ENCODE data around the gene L3MBTL4. TPM values are rescaled to one million over a fixed set of nuclear protein-coding genes. Genes with fewer than 3 reads are reported as not detected.
"Not testable (repeated sequence)": the region's sequence is repeated elsewhere in the genome, so short reads cannot be mapped to it uniquely, and the experiment has no call there.

The L3MBTL4 gene
- total RNA-seq, 2 experiments from 2014 or later, result not detected

GRCh38 chr18:6279308-6279707 is 135.4 kb downstream of the L3MBTL4 start:
- Histone ChIP-seq H3K4me2 (ENCODE audit: low read length) (no peak overlapping the region), H3K4me3 (ENCODE audit: low read depth, low read length, poor library complexity, severe bottlenecking) (no peak overlapping the region), H3K79me2 (ENCODE audit: insufficient read depth, low read depth, low read length) (no peaks in the 10 kb centered on the region), H2AFZ (ENCODE audit: low read length) (no peak overlapping the region), H3K4me1 (ENCODE audit: insufficient read depth, low read length, poor library complexity, severe bottlenecking) (no peaks in the 10 kb centered on the region), H3K9me3 (ENCODE audit: low read length) (no peaks in the 10 kb centered on the region), H3K36me3 (ENCODE audit: insufficient read depth, low read length) (no peaks in the 10 kb centered on the region), H4K20me1 (ENCODE audit: insufficient read depth, low read length) (no peaks in the 10 kb centered on the region), H3K27ac (ENCODE audit: low read depth, low read length, poor library complexity, severe bottlenecking) (no peak overlapping the region), H3K9me2 (ENCODE audit: insufficient read depth, low read length) (no peaks in the 10 kb centered on the region)
- no peak for DNase-seq (ENCODE audit: low spot score)
- TF ChIP-seq, protein P1, sequence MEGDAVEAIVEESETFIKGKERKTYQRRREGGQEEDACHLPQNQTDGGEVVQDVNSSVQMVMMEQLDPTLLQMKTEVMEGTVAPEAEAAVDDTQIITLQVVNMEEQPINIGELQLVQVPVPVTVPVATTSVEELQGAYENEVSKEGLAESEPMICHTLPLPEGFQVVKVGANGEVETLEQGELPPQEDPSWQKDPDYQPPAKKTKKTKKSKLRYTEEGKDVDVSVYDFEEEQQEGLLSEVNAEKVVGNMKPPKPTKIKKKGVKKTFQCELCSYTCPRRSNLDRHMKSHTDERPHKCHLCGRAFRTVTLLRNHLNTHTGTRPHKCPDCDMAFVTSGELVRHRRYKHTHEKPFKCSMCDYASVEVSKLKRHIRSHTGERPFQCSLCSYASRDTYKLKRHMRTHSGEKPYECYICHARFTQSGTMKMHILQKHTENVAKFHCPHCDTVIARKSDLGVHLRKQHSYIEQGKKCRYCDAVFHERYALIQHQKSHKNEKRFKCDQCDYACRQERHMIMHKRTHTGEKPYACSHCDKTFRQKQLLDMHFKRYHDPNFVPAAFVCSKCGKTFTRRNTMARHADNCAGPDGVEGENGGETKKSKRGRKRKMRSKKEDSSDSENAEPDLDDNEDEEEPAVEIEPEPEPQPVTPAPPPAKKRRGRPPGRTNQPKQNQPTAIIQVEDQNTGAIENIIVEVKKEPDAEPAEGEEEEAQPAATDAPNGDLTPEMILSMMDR (conservative IDR thresholded peaks at IDR 0.05; ENCODE audit: low read length), result no peak
- no peak for TF ChIP-seq EZH2phosphoT487 (IDR thresholded peaks at IDR 0.05; ENCODE audit: borderline replicate concordance, low read depth, low read length)
- ChIA-PET CTCF (ENCODE audit: unreplicated experiment) (no interaction called here), POLR2A (no interaction called here)
- intact Hi-C loops (cut with micrococcal nuclease; ENCODE audit: unreplicated experiment), result no loop called here
- BruUV-seq (replicated peaks), result no TSS peak

DNA sequence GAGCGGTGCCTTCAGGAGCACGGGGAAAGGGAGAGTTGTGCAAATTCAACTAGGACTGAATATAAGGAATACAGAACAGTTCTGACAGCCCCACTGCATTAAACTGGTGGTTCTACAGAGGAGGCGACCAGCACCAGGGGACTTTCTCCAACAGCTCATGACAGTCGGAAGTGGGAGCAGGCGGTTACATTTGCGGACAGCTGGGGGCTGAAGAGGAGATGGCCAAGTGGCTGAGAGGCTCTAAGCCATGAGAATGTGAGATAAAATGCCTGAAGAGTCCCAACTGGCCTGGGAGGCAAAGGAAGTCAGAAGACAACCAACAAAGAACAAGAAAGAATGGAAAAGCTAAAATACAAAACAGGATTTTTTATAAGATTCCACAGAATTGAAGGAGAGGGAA is 141.3 kb downstream of the L3MBTL4 start:
- ChIA-PET CTCF (ENCODE audit: unreplicated experiment) (no interaction called here), POLR2A (no interaction called here)
- BruUV-seq (replicated peaks), result no TSS peak
- Histone ChIP-seq H4K20me1 (ENCODE audit: insufficient read depth, low read length) (no peaks in the 10 kb centered on the region), H3K9me2 (ENCODE audit: insufficient read depth, low read length) (no peaks in the 10 kb centered on the region), H3K4me3 (ENCODE audit: low read depth, low read length, poor library complexity, severe bottlenecking) (no peak overlapping the region), H3K4me1 (ENCODE audit: insufficient read depth, low read length, poor library complexity, severe bottlenecking) (no peaks in the 10 kb centered on the region), H3K79me2 (ENCODE audit: insufficient read depth, low read depth, low read length) (no peaks in the 10 kb centered on the region), H3K9me3 (ENCODE audit: low read length) (no peaks in the 10 kb centered on the region), H3K36me3 (ENCODE audit: insufficient read depth, low read length) (no peaks in the 10 kb centered on the region), H3K4me2 (ENCODE audit: low read length) (no peak overlapping the region), H3K27ac (ENCODE audit: low read depth, low read length, poor library complexity, severe bottlenecking) (no peak overlapping the region), H2AFZ (ENCODE audit: low read length) (no peak overlapping the region)
- intact Hi-C loops (cut with micrococcal nuclease; ENCODE audit: unreplicated experiment), result no loop called here
- no peak for TF ChIP-seq EZH2phosphoT487 (IDR thresholded peaks at IDR 0.05; ENCODE audit: borderline replicate concordance, low read depth, low read length)
- TF ChIP-seq, protein P1 (conservative IDR thresholded peaks at IDR 0.05; ENCODE audit: low read length), result no peak
- no peak for DNase-seq (ENCODE audit: low spot score)

GRCh38 chr18:6272144-6272543 is 142.6 kb downstream of the L3MBTL4 start:
- H3K79me2 ChIP-seq (ENCODE audit: insufficient read depth, low read depth, low read length); BruUV-seq (replicated peaks); H4K20me1 ChIP-seq (ENCODE audit: insufficient read depth, low read length); H3K9me2 ChIP-seq (ENCODE audit: insufficient read depth, low read length); H3K27ac ChIP-seq (ENCODE audit: low read depth, low read length, poor library complexity, severe bottlenecking); H3K4me3 ChIP-seq (ENCODE audit: low read depth, low read length, poor library complexity, severe bottlenecking); H3K4me2 ChIP-seq (ENCODE audit: low read length); DNase-seq (ENCODE audit: low spot score); H3K4me1 ChIP-seq (ENCODE audit: insufficient read depth, low read length, poor library complexity, severe bottlenecking); H2AFZ ChIP-seq (ENCODE audit: low read length); intact Hi-C loops (cut with micrococcal nuclease; ENCODE audit: unreplicated experiment); POLR2A ChIA-PET; H3K36me3 ChIP-seq (ENCODE audit: insufficient read depth, low read length); CTCF ChIA-PET (ENCODE audit: unreplicated experiment); H3K9me3 ChIP-seq (ENCODE audit: low read length): not testable (repeated sequence)
